Fibroblast of lung (primary cell): Measurements from ENCODE around the gene PEX11G. TPM values are rescaled to one million over a fixed set of nuclear protein-coding genes. Genes with fewer than 3 reads are reported as not detected.

Experiments used
- DNase-seq, 2 donors: peaks; one replicate each; pipeline versions ENCODE4 v3.0.0 to v3.0.0-alpha.2; 2010; ENCODE audit warnings: low read depth in 2 of 2
- H2AFZ ChIP-seq: 2 replicates; pipeline ENCODE4 v1.5.1; 2012; ENCODE audit warnings: low read length, control low read depth, inconsistent platforms
- H3K27ac ChIP-seq: 2 replicates; pipeline ENCODE4 v1.5.1; 2011; ENCODE audit warnings: low read length, control low read depth; ENCODE audit not compliant: insufficient read depth
- H3K27me3 ChIP-seq: 2 replicates; pipeline ENCODE4 v1.5.1; 2011; ENCODE audit warnings: mild to moderate bottlenecking, low read length; ENCODE audit not compliant: control insufficient read depth, insufficient read depth
- H3K36me3 ChIP-seq: 2 replicates; pipeline ENCODE4 v1.5.1; 2011; ENCODE audit warnings: low read length; ENCODE audit not compliant: control insufficient read depth, insufficient read depth
- H3K4me1 ChIP-seq: 2 replicates; pipeline ENCODE4 v1.5.1; 2011; ENCODE audit warnings: low read length; ENCODE audit not compliant: control insufficient read depth, insufficient read depth; ENCODE audit errors: extremely low read depth
- H3K4me2 ChIP-seq: 2 replicates; pipeline ENCODE4 v1.5.1; 2011; ENCODE audit warnings: low read length, control low read depth; ENCODE audit not compliant: insufficient read depth; ENCODE audit errors: extremely low read depth
- H3K4me3 ChIP-seq, 4 experiments: fragments of 200-600 bp in 1 of 4; sonication (generic) in 1 of 4; replicated peaks in 1 of 4; 2 replicates each; pipeline ENCODE4 v1.5.1; 2011 to 2016; ENCODE audit warnings: low read length in 4 of 4, low read depth in 3 of 4, mild to moderate bottlenecking in 3 of 4, control low read depth in 2 of 4, inconsistent platforms in 1 of 4, mixed read lengths in 1 of 4; ENCODE audit not compliant: insufficient read depth in 1 of 4; ENCODE audit errors: control extremely low read depth in 1 of 4
- H3K79me2 ChIP-seq: 2 replicates; pipeline ENCODE4 v1.5.1; 2012; ENCODE audit warnings: mild to moderate bottlenecking, low read length, inconsistent platforms; ENCODE audit not compliant: control insufficient read depth, insufficient read depth
- H3K9ac ChIP-seq: 2 replicates; pipeline ENCODE4 v1.5.1; 2011; ENCODE audit warnings: mild to moderate bottlenecking, low read length, control low read depth; ENCODE audit not compliant: insufficient read depth
- H3K9me3 ChIP-seq: 2 replicates; pipeline ENCODE4 v1.5.1; 2012; ENCODE audit warnings: low read depth, low read length; ENCODE audit not compliant: control insufficient read depth, insufficient read depth
- H4K20me1 ChIP-seq: 2 replicates; pipeline ENCODE4 v1.5.1; 2011; ENCODE audit warnings: low read length; ENCODE audit not compliant: control insufficient read depth, insufficient read depth; ENCODE audit errors: extremely low read depth
- EZH2 ChIP-seq: IDR thresholded peaks from 2 replicates; pipeline ENCODE4 v1.5.1; 2012; ENCODE audit warnings: low read length, control low read depth, mild to moderate bottlenecking; ENCODE audit errors: missing control alignments
- polyA plus RNA-seq, 2 donors: library from polyadenylated mRNA; depleted of rRNA in 1 of 2; stranded (reverse) in 1 of 2; unstranded in 1 of 2; fragments of >200 nt; gene quantifications; 2 replicates each; pipeline ENCODE4 v1.2.1, GENCODE V29; 2011 to 2012; ENCODE audit warnings: missing spikeins in 1 of 2
- total RNA-seq: library from RNA; depleted of rRNA; stranded (reverse); fragments of >200 nt; gene quantifications from 2 replicates; pipeline ENCODE4 v1.2.1, GENCODE V29; 2014
- TF ChIP-seq, protein P1 (sequence below), 2 donors: IDR thresholded peaks in 1 of 2; conservative IDR thresholded peaks in 1 of 2; 1 replicate in 1 of 2; 2 replicates in 1 of 2; pipeline ENCODE4 v1.5.1; 2011 to 2012; ENCODE audit warnings: low read length in 2 of 2, control low read depth in 1 of 2, inconsistent platforms in 1 of 2, low read depth in 1 of 2, mild to moderate bottlenecking in 1 of 2

PEX11G gene
- total and polyA plus RNA-seq, 2 donors (not counting 1 experiment from before 2014, with no cell fraction given), result 1.2 to 3.8 TPM

DNA sequence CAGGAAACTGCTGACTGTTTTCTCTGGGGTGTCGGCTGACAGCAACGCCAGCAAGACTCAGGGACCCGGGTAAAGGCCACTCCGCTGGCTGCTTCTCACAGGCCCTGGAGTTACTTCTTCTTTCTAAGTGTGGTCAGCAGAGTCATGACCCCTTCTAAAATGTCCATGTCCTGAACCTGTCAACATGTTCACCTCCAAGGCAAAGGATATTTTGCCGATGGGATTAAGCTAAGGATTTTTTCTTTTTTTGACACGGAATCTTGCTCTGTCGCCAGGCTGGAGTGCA, 7.9 kb downstream of the PEX11G start:
- Histone ChIP-seq H3K4me1 (no peaks in the 10 kb centered on the region), H3K79me2 (no peaks in the 10 kb centered on the region), H4K20me1 (no peaks in the 10 kb centered on the region), H3K9me3 (no peaks in the 10 kb centered on the region), H3K36me3 (no peaks in the 10 kb centered on the region), H3K4me2 (no peak overlapping the region), H2AFZ (no peak overlapping the region), H3K4me3 (no peak overlapping the region), H3K9ac (no peak overlapping the region), H3K27me3 (no peaks in the 10 kb centered on the region), H3K27ac (no peak overlapping the region)
- DNase-seq, result no peak
- no peak for TF ChIP-seq EZH2
- TF ChIP-seq, protein P1, sequence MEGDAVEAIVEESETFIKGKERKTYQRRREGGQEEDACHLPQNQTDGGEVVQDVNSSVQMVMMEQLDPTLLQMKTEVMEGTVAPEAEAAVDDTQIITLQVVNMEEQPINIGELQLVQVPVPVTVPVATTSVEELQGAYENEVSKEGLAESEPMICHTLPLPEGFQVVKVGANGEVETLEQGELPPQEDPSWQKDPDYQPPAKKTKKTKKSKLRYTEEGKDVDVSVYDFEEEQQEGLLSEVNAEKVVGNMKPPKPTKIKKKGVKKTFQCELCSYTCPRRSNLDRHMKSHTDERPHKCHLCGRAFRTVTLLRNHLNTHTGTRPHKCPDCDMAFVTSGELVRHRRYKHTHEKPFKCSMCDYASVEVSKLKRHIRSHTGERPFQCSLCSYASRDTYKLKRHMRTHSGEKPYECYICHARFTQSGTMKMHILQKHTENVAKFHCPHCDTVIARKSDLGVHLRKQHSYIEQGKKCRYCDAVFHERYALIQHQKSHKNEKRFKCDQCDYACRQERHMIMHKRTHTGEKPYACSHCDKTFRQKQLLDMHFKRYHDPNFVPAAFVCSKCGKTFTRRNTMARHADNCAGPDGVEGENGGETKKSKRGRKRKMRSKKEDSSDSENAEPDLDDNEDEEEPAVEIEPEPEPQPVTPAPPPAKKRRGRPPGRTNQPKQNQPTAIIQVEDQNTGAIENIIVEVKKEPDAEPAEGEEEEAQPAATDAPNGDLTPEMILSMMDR (conservative IDR thresholded peaks at IDR 0.05 in 1 of 2, IDR thresholded peaks at IDR 0.05 in 1 of 2; ENCODE audit: low read depth in 1 of 2, low read length in 2 of 2), result no peak

DNA sequence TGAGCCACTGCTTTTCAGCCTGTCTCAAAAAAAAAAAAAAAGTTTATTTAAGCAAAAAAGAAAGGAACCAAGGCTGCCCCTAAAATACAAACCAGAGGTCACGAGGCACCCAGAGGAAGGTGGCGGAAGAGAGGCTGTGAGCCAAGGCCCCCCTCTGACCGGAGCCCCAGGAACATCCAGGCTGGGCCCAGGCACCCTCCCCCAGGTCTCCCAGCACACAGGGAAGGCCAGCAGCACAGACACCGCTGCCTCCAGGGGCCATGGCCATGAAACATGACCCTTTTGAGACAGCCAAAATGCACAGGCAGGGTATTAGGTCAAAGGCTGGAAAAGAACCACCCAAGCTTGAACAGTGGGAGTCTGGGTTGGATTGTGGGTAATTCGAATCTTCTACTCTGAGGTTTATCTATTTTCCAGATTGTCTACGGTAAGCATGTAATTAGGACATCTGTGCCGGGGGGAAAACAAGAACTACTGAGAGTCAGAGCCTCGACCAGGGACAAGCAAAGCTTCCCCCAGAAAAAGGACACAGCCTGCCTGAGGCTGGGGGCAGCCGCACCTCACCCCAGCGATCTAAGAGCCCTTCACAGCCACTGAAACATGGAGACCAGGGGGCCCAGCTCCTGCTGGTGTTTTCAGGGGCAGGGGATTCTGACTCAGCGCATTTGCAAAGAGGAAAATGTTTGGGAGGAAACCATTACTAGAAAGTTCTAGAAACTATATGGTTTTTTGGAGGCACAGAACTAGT, 8.4 kb downstream of the PEX11G start:
- H3K9ac ChIP-seq, result no peak overlapping the region
- TF ChIP-seq EZH2, result no peak
- TF ChIP-seq, protein P1 (conservative IDR thresholded peaks at IDR 0.05 in 1 of 2, IDR thresholded peaks at IDR 0.05 in 1 of 2; ENCODE audit: low read depth in 1 of 2, low read length in 2 of 2), result no peak
- no peaks in the 10 kb centered on the region for H3K4me1 ChIP-seq
- H3K9me3 ChIP-seq, result no peaks in the 10 kb centered on the region
- no peak overlapping the region for H2AFZ ChIP-seq
- no peak overlapping the region for H3K4me3 ChIP-seq
- no peaks in the 10 kb centered on the region for H4K20me1 ChIP-seq
- H3K79me2 ChIP-seq, result no peaks in the 10 kb centered on the region
- no peaks in the 10 kb centered on the region for H3K27me3 ChIP-seq
- no peak overlapping the region for H3K4me2 ChIP-seq
- DNase-seq, result no peak
- no peaks in the 10 kb centered on the region for H3K36me3 ChIP-seq
- H3K27ac ChIP-seq, result no peak overlapping the region

DNA sequence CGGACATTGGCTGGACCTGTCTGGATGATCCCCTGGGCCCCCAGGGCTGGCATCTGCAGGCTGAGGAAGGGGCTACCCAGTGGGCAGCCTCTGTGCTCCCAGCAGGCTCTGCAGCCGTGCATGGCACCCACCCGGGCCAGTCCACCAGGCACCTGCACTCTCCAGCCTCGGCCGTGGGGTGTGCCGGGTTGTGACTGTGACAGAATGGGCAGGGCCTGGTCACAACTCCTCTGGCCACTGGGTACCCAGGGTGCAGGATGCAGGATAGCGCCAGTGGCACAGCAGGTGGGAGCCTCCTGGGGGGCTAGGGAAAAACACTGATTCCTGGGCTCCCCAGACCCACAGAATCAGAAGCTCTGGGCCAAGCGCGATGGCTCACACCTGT, 10.0 kb downstream of the PEX11G start:
- H4K20me1 ChIP-seq, result no peaks in the 10 kb centered on the region
- no peak overlapping the region for H3K4me3 ChIP-seq
- no peak overlapping the region for H2AFZ ChIP-seq
- TF ChIP-seq, protein P1 (conservative IDR thresholded peaks at IDR 0.05 in 1 of 2, IDR thresholded peaks at IDR 0.05 in 1 of 2; ENCODE audit: low read depth in 1 of 2, low read length in 2 of 2), result no peak
- no peak for TF ChIP-seq EZH2
- no peaks in the 10 kb centered on the region for H3K9me3 ChIP-seq
- no peaks in the 10 kb centered on the region for H3K79me2 ChIP-seq
- H3K9ac ChIP-seq, result no peak overlapping the region
- DNase-seq, result no peak
- no peak overlapping the region for H3K27ac ChIP-seq
- no peaks in the 10 kb centered on the region for H3K27me3 ChIP-seq
- no peak overlapping the region for H3K4me2 ChIP-seq
- no peaks in the 10 kb centered on the region for H3K4me1 ChIP-seq
- no peaks in the 10 kb centered on the region for H3K36me3 ChIP-seq
